ENCODE measurements around the gene HBG1. TPM values are rescaled to one million over a fixed set of nuclear protein-coding genes. Genes with fewer than 3 reads are reported as not detected.
"Not testable (repeated sequence)": the region's sequence is repeated elsewhere in the genome, so short reads cannot be mapped to it uniquely, and the experiment has no call there.

The HBG1 gene
- total RNA-seq, 2 experiments from 2014 or later: not detected

DNA sequence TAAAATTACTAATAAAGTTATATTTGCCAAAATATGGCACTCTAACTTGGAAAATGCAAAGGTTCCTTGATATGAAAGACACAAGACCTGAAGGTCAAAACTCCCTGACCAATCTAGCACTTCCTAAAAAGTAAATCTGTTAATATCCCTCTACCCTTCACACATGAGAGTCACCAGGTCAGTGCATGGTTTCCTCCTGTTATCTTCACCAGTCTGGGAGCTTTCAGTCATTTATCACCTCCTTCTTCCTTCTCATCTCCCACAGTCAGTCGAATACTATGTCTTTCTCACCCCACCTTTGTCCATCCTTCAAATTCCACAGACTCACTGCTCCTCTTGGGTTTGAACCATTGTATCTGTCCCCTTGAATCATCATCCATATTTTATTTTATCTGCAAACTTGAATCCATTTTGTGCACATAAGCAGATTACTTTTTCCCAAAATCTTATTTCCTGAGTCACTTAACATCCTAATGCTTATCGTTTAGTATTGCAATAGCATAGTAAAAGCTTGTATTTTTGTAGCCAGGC, 17.4 kb upstream of the HBG1 start:
- POLR2A ChIA-PET: no interaction called here
- Mint-ChIP-seq H3K27ac (no peak overlapping the region), H3K27me3 (peaks cover 3% of the 10 kb centered on the region), H3K4me1 (no peaks in the 10 kb centered on the region), H3K4me3 (no peak overlapping the region), H3K9me3 (peaks cover 2% of the 10 kb centered on the region), H3K36me3 (no peaks in the 10 kb centered on the region)
- no peak for ATAC-seq (ENCODE audit: low read depth)
- DNase-seq: no peak

DNA sequence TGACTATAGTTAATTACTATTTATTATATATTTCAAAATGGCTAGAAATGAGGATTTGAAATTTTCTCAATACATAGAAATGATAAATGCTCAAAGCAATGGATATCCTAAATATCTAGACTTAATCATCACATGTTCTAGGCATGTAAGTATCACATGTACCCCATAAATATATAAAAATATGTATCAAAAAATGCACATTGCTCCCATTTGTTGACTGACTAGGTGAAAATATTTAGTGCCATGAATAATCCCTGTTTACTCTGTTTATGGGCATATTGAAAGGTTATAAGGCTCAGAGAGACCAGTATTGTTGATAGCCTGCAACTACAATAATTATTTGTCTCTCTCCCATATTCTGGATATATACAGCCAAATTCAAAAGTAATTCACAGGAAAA, 17.0 kb upstream of the HBG1 start:
- Mint-ChIP-seq H3K36me3 (no peaks in the 10 kb centered on the region), H3K4me3 (no peak overlapping the region), H3K9me3 (peaks cover 3% of the 10 kb centered on the region), H3K4me1 (no peaks in the 10 kb centered on the region), H3K27ac (no peak overlapping the region), H3K27me3 (peaks cover 3% of the 10 kb centered on the region)
- ATAC-seq (ENCODE audit: low read depth) (no peak), DNase-seq (no peak)
- POLR2A ChIA-PET: no interaction called here

DNA sequence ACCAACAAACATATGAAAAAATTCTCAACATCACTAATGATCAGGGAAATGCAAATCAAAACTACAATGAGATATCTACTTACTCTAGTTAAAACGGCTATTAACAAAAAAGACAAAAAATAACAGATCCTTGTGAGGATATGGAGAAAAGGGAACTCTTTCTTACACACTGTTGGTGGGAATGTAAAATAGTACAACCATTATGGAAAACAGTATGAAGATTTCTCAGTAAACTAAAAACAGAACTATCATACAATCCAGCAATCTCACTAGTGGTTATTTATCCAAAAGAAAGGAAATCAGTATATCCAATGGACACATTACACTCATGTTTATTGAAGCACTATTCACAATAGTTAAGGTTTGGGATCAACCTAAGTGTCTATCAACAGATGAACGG, 16.2 kb upstream of the HBG1 start:
- ATAC-seq (ENCODE audit: low read depth): no peak
- H3K4me3 Mint-ChIP-seq: no peak overlapping the region
- peaks cover 3% of the 10 kb centered on the region for H3K27me3 Mint-ChIP-seq
- H3K27ac Mint-ChIP-seq: no peak overlapping the region
- DNase-seq: no peak
- POLR2A ChIA-PET: no interaction called here
- H3K9me3 Mint-ChIP-seq: peaks cover 5% of the 10 kb centered on the region
- no peaks in the 10 kb centered on the region for H3K36me3 Mint-ChIP-seq
- no peaks in the 10 kb centered on the region for H3K4me1 Mint-ChIP-seq

DNA sequence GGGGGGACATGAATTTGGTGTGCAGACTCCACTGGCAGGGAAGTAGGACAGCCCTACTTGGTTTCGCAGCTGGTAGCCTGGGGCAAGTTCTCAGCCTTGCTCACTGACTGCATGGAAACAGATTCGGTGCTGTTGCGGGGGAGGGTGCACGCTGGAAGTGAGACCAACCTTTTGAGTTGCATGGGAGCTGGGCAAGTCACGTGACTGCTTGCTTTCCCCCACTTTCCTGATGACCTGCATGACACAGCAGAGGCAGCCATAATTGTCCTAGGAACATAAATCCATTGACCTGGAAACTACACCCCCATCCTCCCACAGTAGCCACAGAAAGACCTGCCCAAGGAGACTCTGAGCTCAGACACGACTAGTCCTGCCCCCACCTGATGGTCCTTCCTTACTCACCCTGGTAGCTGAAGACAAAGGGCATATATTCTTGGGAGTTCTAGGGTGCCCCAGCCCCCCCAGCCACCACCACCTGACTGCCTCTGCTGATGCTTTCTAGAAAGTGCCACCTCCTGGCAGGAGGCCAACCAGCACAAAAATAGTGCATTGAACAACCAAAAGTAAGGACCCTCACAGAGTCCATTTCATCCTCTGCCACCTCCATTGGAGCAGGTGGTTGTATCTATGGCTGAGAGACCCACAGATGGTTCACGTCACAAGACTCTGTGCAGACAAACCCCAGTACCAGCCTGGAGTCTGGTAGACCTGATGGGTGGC, 9.0 kb upstream of the HBG1 start:
- no peak for ATAC-seq (ENCODE audit: low read depth)
- Mint-ChIP-seq H3K4me1 (no peaks in the 10 kb centered on the region), H3K36me3 (no peaks in the 10 kb centered on the region), H3K27ac (no peak overlapping the region), H3K9me3 (peaks cover 5% of the 10 kb centered on the region), H3K4me3 (no peak overlapping the region), H3K27me3 (no peaks in the 10 kb centered on the region)
- POLR2A ChIA-PET: no interaction called here
- no peak for DNase-seq

DNA sequence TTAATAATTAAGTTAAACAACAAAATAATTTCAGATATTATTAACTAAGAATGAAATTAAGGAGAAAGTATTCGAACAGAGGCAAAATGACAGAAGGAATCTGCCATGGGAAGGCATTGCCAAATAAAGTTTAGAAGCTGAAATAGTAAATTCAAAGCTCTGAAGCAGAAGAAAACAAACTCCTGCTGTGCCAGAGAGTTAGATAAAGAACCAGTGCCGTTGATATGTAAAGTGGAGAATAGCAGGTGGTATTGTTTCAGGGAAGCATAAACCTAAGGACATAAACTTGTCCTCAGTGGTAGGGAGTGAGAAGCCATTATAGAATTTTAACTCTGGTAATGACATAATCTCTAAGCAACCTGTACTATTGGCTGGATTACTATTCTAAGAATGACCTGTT, 7.6 kb upstream of the HBG1 start:
- Mint-ChIP-seq H3K4me1 (no peaks in the 10 kb centered on the region), H3K36me3 (no peaks in the 10 kb centered on the region), H3K27me3 (no peaks in the 10 kb centered on the region), H3K9me3 (peaks cover 3% of the 10 kb centered on the region), H3K4me3 (no peak overlapping the region), H3K27ac (no peak overlapping the region)
- ATAC-seq (ENCODE audit: low read depth): no peak
- POLR2A ChIA-PET: no interaction called here
- no peak for DNase-seq

DNA sequence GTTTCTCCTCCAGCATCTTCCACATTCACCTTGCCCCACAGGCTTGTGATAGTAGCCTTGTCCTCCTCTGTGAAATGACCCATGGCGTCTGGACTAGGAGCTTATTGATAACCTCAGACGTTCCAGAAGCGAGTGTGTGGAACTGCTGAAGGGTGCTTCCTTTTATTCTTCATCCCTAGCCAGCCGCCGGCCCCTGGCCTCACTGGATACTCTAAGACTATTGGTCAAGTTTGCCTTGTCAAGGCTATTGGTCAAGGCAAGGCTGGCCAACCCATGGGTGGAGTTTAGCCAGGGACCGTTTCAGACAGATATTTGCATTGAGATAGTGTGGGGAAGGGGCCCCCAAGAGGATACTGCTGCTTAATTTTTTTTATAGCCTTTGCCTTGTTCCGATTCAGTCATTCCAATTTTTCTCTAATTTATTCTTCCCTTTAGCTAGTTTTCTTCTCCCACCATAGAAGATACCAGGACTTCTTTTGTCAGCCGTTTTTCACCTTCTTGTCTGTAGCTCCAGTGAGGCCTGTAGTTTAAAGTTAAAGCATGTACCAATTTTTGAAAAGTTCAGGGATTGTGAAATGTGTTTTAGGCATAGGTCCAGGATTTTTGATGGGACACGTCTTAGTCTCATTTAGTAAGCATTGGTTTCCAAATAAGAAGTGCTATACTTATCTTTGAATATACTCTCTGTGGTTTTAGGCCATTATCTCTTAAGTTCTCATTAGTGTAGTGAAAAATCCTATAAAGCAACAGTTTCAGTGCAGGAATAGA, 5.2 kb upstream of the HBG1 start, which contains the start of gene HBG2:
Gene HBG2, minus strand, starts transcription at position 136 of the 768 bp plus-strand sequence. Its CDS starts 53 bp downstream, at position 83.
- H3K27ac Mint-ChIP-seq; H3K4me3 Mint-ChIP-seq; H3K4me1 Mint-ChIP-seq; H3K9me3 Mint-ChIP-seq; H3K36me3 Mint-ChIP-seq; H3K27me3 Mint-ChIP-seq; DNase-seq; ATAC-seq (ENCODE audit: low read depth); POLR2A ChIA-PET: not testable (repeated sequence)

DNA sequence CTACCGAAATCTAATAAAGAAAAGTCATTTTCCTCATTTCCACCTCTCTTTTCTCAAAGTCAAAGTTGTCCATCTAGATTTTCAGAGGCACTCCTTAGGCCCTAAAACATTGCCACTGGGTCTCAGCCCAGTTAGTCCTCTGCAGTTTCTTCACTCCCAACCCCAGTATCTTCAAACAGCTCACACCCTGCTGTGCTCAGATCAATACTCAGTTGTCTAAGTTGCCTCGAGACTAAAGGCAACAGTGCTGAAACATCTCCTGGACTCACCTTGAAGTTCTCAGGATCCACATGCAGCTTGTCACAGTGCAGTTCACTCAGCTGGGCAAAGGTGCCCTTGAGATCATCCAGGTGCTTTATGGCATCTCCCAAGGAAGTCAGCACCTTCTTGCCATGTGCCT, 4.4 kb upstream of the HBG1 start:
- DNase-seq; H3K9me3 Mint-ChIP-seq; ATAC-seq (ENCODE audit: low read depth); H3K4me1 Mint-ChIP-seq; H3K4me3 Mint-ChIP-seq; H3K36me3 Mint-ChIP-seq; POLR2A ChIA-PET; H3K27ac Mint-ChIP-seq; H3K27me3 Mint-ChIP-seq: not testable (repeated sequence)

DNA sequence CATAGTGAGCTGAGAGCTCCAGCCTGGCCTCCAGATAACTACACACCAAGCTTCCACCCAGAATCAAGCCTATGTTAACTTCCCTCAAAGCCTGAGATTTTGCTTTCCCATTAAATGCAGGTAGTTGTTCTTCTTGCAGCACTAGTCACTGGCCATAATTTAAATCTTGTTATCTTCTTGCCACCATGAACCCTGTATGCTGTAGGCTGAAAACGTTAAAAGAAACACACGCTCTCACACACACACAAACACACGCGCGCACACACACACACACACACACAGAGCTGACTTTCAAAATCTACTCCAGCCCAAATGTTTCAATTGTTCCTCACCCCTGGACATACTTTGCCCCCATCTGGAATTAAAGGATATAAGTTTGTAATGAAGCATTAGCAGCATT, 3.8 kb upstream of the HBG1 start:
- DNase-seq; H3K36me3 Mint-ChIP-seq; H3K9me3 Mint-ChIP-seq; H3K27ac Mint-ChIP-seq; H3K4me3 Mint-ChIP-seq; POLR2A ChIA-PET; H3K27me3 Mint-ChIP-seq; ATAC-seq (ENCODE audit: low read depth); H3K4me1 Mint-ChIP-seq: not testable (repeated sequence)

DNA sequence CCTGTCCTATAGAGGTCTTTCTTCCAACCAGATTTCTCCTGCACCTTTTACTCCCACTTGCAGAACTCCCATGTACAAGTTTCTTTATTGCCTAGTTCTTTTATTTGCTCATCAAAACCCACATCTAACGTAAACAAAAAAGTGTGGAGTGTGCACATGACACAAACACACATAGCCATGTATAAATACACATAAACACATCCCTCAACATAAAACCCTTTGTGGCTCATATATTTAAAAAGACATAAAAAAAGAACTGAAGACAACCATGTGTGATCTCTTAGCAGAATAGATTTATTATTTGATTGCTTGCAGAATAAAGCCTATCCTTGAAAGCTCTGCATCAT, 3.2 kb upstream of the HBG1 start:
- Mint-ChIP-seq H3K27me3 (peaks cover 4% of the 10 kb centered on the region), H3K4me1 (no peaks in the 10 kb centered on the region), H3K4me3 (no peak overlapping the region), H3K36me3 (no peaks in the 10 kb centered on the region), H3K9me3 (no peaks in the 10 kb centered on the region), H3K27ac (no peak overlapping the region)
- ATAC-seq (ENCODE audit: low read depth) (no peak), DNase-seq (no peak)
- POLR2A ChIA-PET: no interaction called here

DNA sequence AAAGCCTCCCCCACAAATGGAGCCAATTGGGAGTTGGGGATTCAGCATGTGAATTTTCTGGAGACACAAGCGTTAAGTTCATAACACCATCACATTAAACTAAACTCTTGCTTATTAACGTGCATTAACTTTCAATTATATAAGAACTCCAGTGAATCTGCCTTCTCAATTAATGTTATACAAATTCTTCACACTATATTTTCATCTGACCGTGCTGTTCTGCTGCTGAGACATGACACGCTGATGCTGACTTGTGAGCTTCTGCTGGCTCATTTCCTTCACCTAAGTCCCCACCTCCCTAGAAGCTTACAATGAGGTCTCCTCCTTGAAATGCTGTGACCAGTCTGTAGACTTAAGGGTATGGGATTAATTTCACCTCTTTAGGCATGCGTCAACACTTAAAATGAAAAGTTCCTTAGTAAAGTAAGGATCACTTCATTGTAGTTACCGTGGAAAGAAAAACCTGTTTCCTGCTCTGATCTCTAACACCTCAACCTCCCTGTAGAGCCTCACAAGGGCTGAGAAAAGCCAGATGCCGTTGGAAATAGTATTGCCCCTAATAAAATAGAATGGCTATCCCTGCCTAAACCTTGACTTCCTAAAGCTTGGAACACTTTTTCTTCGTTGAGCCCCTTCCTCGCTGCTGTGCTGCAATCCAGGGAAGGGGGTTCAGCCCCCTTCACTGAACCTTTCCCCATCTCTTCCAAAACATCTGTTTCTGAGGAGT, 2.7 kb upstream of the HBG1 start:
- H3K4me1 Mint-ChIP-seq: no peaks in the 10 kb centered on the region

DNA sequence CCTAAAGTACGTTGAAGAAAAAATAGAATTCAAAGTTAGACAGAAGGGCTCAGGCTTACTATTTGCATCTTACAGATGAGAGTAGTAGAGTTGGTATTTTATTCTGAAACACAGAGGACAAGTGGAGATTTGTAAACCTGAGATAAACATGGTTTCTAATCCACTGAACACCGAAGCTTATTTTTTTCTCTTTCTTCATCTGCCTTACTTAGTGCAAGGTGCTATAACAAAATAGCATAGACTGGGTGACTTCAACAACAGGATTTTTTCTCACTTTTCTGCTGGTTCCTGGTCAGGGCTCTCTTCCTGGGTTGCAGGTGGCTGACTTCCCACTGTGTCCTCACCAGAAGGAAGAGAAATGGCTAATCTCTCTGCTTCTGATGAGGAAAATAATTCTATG, 2.1 kb upstream of the HBG1 start:
- Mint-ChIP-seq H3K27me3 (peaks cover 4% of the 10 kb centered on the region), H3K4me1 (no peaks in the 10 kb centered on the region), H3K27ac (no peak overlapping the region), H3K36me3 (no peaks in the 10 kb centered on the region), H3K4me3 (no peak overlapping the region), H3K9me3 (no peaks in the 10 kb centered on the region)
- ATAC-seq (ENCODE audit: low read depth): no peak
- POLR2A ChIA-PET: no interaction called here
- DNase-seq: no peak

More for the DNA sequence above, 2.7 kb upstream of the HBG1 start:
- DNase-seq (no peak), ATAC-seq (ENCODE audit: low read depth) (no peak)
- Mint-ChIP-seq H3K4me3 (no peak overlapping the region), H3K36me3 (no peaks in the 10 kb centered on the region), H3K9me3 (no peaks in the 10 kb centered on the region), H3K27me3 (peaks cover 4% of the 10 kb centered on the region), H3K27ac (no peak overlapping the region)
- POLR2A ChIA-PET: no interaction called here

DNA sequence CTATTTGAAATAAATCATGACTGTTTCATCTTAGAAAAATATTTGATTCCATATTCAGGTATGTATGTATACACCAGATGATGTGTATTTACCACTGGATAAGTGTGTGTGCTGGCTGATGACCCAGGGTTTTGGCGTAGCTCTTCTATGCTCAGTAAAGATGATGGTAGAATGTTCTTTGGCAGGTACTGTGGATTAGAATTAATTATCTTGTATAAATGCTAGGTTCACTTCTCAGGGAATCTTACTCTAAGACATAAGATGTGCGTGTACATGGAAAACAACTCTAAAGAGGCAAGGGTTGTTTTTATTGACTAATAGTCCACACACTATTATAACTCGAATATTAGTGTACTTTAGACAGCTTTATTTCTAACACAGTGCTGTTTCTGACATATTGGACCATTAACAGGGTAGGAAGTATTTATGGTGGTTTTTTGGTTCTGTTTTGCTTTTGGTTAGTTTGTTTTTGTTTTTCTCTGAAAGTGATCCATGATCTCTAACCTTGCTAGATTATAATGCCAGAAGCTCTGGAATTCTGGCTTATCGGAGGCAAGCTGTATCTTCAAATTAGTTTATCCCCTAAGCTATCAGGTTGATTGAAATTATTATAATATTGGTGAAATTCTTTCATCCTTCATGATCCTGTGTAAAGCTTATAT, 1.0 kb upstream of the HBG1 start:
- Mint-ChIP-seq H3K4me1 (no peaks in the 10 kb centered on the region), H3K9me3 (no peaks in the 10 kb centered on the region), H3K27me3 (peaks cover 4% of the 10 kb centered on the region), H3K4me3 (no peak overlapping the region), H3K27ac (no peak overlapping the region), H3K36me3 (no peaks in the 10 kb centered on the region)
- POLR2A ChIA-PET: no interaction called here
- ATAC-seq (ENCODE audit: low read depth) (no peak), DNase-seq (no peak)

DNA sequence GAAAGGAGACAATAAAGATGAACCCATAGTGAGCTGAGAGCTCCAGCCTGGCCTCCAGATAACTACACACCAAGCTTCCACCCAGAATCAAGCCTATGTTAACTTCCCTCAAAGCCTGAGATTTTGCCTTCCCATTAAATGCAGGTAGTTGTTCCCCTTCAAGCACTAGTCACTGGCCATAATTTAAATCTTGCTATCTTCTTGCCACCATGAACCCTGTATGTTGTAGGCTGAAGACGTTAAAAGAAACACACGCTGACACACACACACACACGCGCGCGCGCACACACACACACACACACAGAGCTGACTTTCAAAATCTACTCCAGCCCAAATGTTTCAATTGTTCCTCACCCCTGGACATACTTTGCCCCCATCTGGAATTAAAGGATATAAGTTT, 1.2 kb downstream of the HBG1 start:
- POLR2A ChIA-PET; H3K4me3 Mint-ChIP-seq; H3K27ac Mint-ChIP-seq; H3K36me3 Mint-ChIP-seq; ATAC-seq (ENCODE audit: low read depth); H3K27me3 Mint-ChIP-seq; DNase-seq; H3K9me3 Mint-ChIP-seq; H3K4me1 Mint-ChIP-seq: not testable (repeated sequence)

Measured in activated naive CD8-positive, alpha-beta T cell treated with anti-CD3 and anti-CD28 coated beads, Interleukin-2, amount 10 ng/mL, durations not matched to agents 7 days and 5 days (primary cell).